ENCODE results near the gene MYH8. TPM values are rescaled to one million over a fixed set of nuclear protein-coding genes. Genes with fewer than 3 reads are reported as not detected.

Gene MYH8
- polyA plus RNA-seq, 1 donor from 2014 or later, result 3.7 TPM

DNA sequence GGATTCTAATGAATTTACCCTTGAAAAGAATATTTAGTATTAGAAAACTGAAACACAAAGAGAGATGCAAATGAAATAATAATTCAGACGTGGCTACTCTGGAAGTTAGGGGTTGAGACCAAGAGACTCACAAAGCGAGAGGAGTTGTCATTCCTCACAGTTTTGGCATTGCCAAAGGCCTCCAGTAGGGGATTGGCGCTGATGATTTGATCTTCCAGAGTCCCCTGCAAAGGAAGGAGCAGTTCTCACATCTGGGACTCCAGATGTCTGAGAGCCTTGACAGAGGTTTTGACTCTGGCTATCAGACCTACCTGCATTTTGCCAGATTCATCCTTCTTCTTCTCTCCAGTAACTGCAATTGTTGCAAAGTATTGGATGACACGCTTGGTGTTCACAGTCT lies 6.6 kb downstream of the MYH8 start:
- Histone ChIP-seq H3F3A (ENCODE audit: insufficient read depth, low read length, poor library complexity, severe bottlenecking) (no peaks in the 10 kb centered on the region), H4K20me1 (ENCODE audit: insufficient read depth) (no peaks in the 10 kb centered on the region), H3K36me3 (ENCODE audit: insufficient read depth, low read length) (no peaks in the 10 kb centered on the region), H3K4me2 (ENCODE audit: low read length) (no peak overlapping the region), H3K27me3 (ENCODE audit: insufficient read depth, low read depth, low read length) (no peaks in the 10 kb centered on the region), H2AFZ (ENCODE audit: low read depth, low read length) (no peak overlapping the region), H3K9me2 (ENCODE audit: insufficient read depth, low read length) (no peaks in the 10 kb centered on the region), H3K9ac (ENCODE audit: low read length) (no peak overlapping the region), H3K27ac (ENCODE audit: low read length) (no peak overlapping the region), H3K4me3 (ENCODE audit: low read length) (no peak overlapping the region), H3K79me2 (replicated peaks; ENCODE audit: insufficient read depth, low read length) (no peaks in the 10 kb centered on the region), H3K9me3 (ENCODE audit: low read length) (no peaks in the 10 kb centered on the region)
- TF ChIP-seq EP300 (conservative IDR thresholded peaks at IDR 0.05; ENCODE audit: poor library complexity, severe bottlenecking) (no peak), POLR2AphosphoS5 (IDR thresholded peaks at IDR 0.05) (no peak), CTCF (IDR thresholded peaks at IDR 0.05; ENCODE audit: poor library complexity, severe bottlenecking) (no peak), EZH2 (IDR thresholded peaks at IDR 0.05; ENCODE audit: borderline replicate concordance, insufficient read depth, low read length, poor library complexity, severe bottlenecking) (no peak), REST (IDR thresholded peaks at IDR 0.05; ENCODE audit: borderline replicate concordance) (no peak), TAF1 (IDR thresholded peaks at IDR 0.05; ENCODE audit: low read depth) (no peak), SMC3 (conservative IDR thresholded peaks at IDR 0.05; ENCODE audit: poor library complexity) (no peak), RAD21 (conservative IDR thresholded peaks at IDR 0.05) (no peak)

GRCh38 chr17:10403589-10403988 lies 18.2 kb downstream of the MYH8 start:
- Histone ChIP-seq H3K36me3 (ENCODE audit: insufficient read depth, low read length) (no peaks in the 10 kb centered on the region), H3K9me3 (ENCODE audit: low read length) (no peaks in the 10 kb centered on the region), H3K79me2 (replicated peaks; ENCODE audit: insufficient read depth, low read length) (no peaks in the 10 kb centered on the region), H3K4me2 (ENCODE audit: low read length) (no peak overlapping the region), H3K9ac (ENCODE audit: low read length) (no peak overlapping the region), H3F3A (ENCODE audit: insufficient read depth, low read length, poor library complexity, severe bottlenecking) (no peaks in the 10 kb centered on the region), H3K4me3 (ENCODE audit: low read length) (no peak overlapping the region), H3K27ac (ENCODE audit: low read length) (no peak overlapping the region), H3K27me3 (ENCODE audit: insufficient read depth, low read depth, low read length) (no peaks in the 10 kb centered on the region), H4K20me1 (ENCODE audit: insufficient read depth) (no peaks in the 10 kb centered on the region), H3K9me2 (ENCODE audit: insufficient read depth, low read length) (no peaks in the 10 kb centered on the region), H2AFZ (ENCODE audit: low read depth, low read length) (no peak overlapping the region)
- TF ChIP-seq CTCF (IDR thresholded peaks at IDR 0.05; ENCODE audit: poor library complexity, severe bottlenecking) (no peak), SMC3 (conservative IDR thresholded peaks at IDR 0.05; ENCODE audit: poor library complexity) (no peak), EP300 (conservative IDR thresholded peaks at IDR 0.05; ENCODE audit: poor library complexity, severe bottlenecking) (no peak), EZH2 (IDR thresholded peaks at IDR 0.05; ENCODE audit: borderline replicate concordance, insufficient read depth, low read length, poor library complexity, severe bottlenecking) (no peak), TAF1 (IDR thresholded peaks at IDR 0.05; ENCODE audit: low read depth) (no peak), MXI1 (conservative IDR thresholded peaks at IDR 0.05; ENCODE audit: poor library complexity, severe bottlenecking) (no peak), REST (IDR thresholded peaks at IDR 0.05; ENCODE audit: borderline replicate concordance) (no peak)

Measured in neural cell (in vitro differentiated cells).